ENCODE data around the gene MYEOV.

GRCh38 chr11:69296890-69297786 lies 3.2 kb downstream of the MYEOV start:
- TF ChIP-seq EZH2 (IDR thresholded peaks at IDR 0.05; ENCODE audit: low read length), result no peak
- no peak for TF ChIP-seq CTCF (optimal IDR thresholded peaks at IDR 0.05 in 1 of 3, IDR thresholded peaks at IDR 0.05 in 1 of 3, conservative IDR thresholded peaks at IDR 0.05 in 1 of 3; ENCODE audit: extremely low read depth in 1 of 3, insufficient read depth in 2 of 3, low read length in 3 of 3)

Data from keratinocyte (primary cell).